WTC11 (cell line): ENCODE measurements around the gene NEUROG1. TPM values are rescaled to one million over a fixed set of nuclear protein-coding genes. Genes with fewer than 3 reads are reported as not detected.

Experiments
- ATAC-seq: fragments of 200-7000 bp; cut with Tn5 transposase; 2 replicates; pipeline ENCODE4 v1.10.0; 2021; ENCODE audit warnings: mild to moderate bottlenecking, moderate library complexity
- Bru-seq: library from RNA; stranded (reverse); fragments of 400-500 nt; gene quantifications from one replicate; lab custom pipeline; 2021; lab: Mats Ljungman, UMichigan
- CTCF ChIA-PET: fragments of 300-600 bp; sonication (Branson Sonifier 250); formaldehyde crosslinking; loops from one replicate; lab custom pipeline; 2021; ENCODE audit warnings: antibody characterized with exemption; lab: Charles Lee
- POLR2A ChIA-PET: fragments of 350-600 bp; sonication (Branson Sonifier 250); formaldehyde crosslinking; loops from one replicate; lab custom pipeline; 2021; ENCODE audit warnings: antibody characterized with exemption; lab: Charles Lee
- DNase-seq: peaks from one replicate; pipeline ENCODE4 v3.0.0; 2021; ENCODE audit warnings: low spot score
- H3K27ac Mint-ChIP-seq: 2 replicates; pipeline ENCODE4 v1.8.0; 2021; ENCODE audit warnings: mixed read lengths
- H3K27me3 Mint-ChIP-seq: 2 replicates; pipeline ENCODE4 v1.8.0; 2021; ENCODE audit warnings: low read depth, mild to moderate bottlenecking, moderate library complexity, mixed read lengths
- H3K36me3 Mint-ChIP-seq: 2 replicates; pipeline ENCODE4 v1.8.0; 2021; ENCODE audit warnings: mixed read lengths
- H3K4me1 Mint-ChIP-seq: 2 replicates; pipeline ENCODE4 v1.8.0; 2022; ENCODE audit warnings: mixed read lengths
- H3K4me3 Mint-ChIP-seq: 2 replicates; pipeline ENCODE4 v1.8.0; 2021; ENCODE audit warnings: mild to moderate bottlenecking, moderate library complexity, mixed read lengths
- H3K9me3 Mint-ChIP-seq: 2 replicates; pipeline ENCODE4 v1.8.0; 2021; ENCODE audit warnings: mixed read lengths
- ARID4B ChIP-seq: sonication (generic); formaldehyde crosslinking; IDR thresholded peaks from 2 replicates; pipeline ENCODE4 v1.8.0; 2023; ENCODE audit warnings: missing genetic modification reagents, mild to moderate bottlenecking, borderline replicate concordance
- ATF2 ChIP-seq: sonication (generic); formaldehyde crosslinking; IDR thresholded peaks from 2 replicates; pipeline ENCODE4 v1.8.1; 2022; ENCODE audit warnings: low read depth, missing genetic modification reagents, borderline replicate concordance
- CREB1 ChIP-seq: sonication (generic); formaldehyde crosslinking; IDR thresholded peaks from 2 replicates; pipeline ENCODE4 v1.8.0; 2023; ENCODE audit warnings: mild to moderate bottlenecking, missing genetic modification reagents
- CTCF ChIP-seq: fragments of 200-600 bp; IDR thresholded peaks from 2 replicates; pipeline ENCODE4 v1.8.0; 2022; ENCODE audit warnings: antibody characterized with exemption
- E2F1 ChIP-seq: sonication (generic); formaldehyde crosslinking; IDR thresholded peaks from 2 replicates; pipeline ENCODE4 v1.8.0; 2022; ENCODE audit warnings: mild to moderate bottlenecking, missing genetic modification reagents
- E2F5 ChIP-seq: sonication (generic); formaldehyde crosslinking; IDR thresholded peaks from 2 replicates; pipeline ENCODE4 v1.8.1; 2022; ENCODE audit warnings: mild to moderate bottlenecking, moderate library complexity, missing genetic modification reagents
- ELF4 ChIP-seq: sonication (generic); formaldehyde crosslinking; IDR thresholded peaks from 2 replicates; pipeline ENCODE4 v1.8.1; 2022; ENCODE audit warnings: low read depth, mild to moderate bottlenecking, moderate library complexity, missing genetic modification reagents
- ESRRA ChIP-seq: sonication (generic); formaldehyde crosslinking; IDR thresholded peaks from 2 replicates; pipeline ENCODE4 v1.8.1; 2022; ENCODE audit warnings: mild to moderate bottlenecking, missing genetic modification reagents, borderline replicate concordance
- FOXP1 ChIP-seq: sonication (generic); formaldehyde crosslinking; IDR thresholded peaks from 2 replicates; pipeline ENCODE4 v1.8.0; 2022; ENCODE audit warnings: missing genetic modification reagents, mild to moderate bottlenecking, moderate library complexity, borderline replicate concordance
- GTF2I ChIP-seq: fragments of 250-450 bp; sonication (Bioruptor Pico); conservative IDR thresholded peaks from 2 replicates; pipeline ENCODE4 v1.4.0; 2021; ENCODE audit warnings: mild to moderate bottlenecking
- HMGA2 ChIP-seq: fragments of 250-450 bp; sonication (Bioruptor Pico); IDR thresholded peaks from 2 replicates; pipeline ENCODE4 v1.4.0; 2021; ENCODE audit warnings: mild to moderate bottlenecking, moderate library complexity
- JAZF1 ChIP-seq: fragments of 250-450 bp; sonication (Bioruptor Pico); IDR thresholded peaks from 2 replicates; pipeline ENCODE4 v1.9.0; 2021; ENCODE audit warnings: moderate library complexity, mild to moderate bottlenecking, inconsistent platforms
- JUN ChIP-seq: sonication (generic); formaldehyde crosslinking; IDR thresholded peaks from 2 replicates; pipeline ENCODE4 v1.8.0; 2023; ENCODE audit warnings: mild to moderate bottlenecking, missing genetic modification reagents
- KAT7 ChIP-seq: sonication (generic); formaldehyde crosslinking; IDR thresholded peaks from 2 replicates; pipeline ENCODE4 v1.8.1; 2023; ENCODE audit warnings: missing genetic modification reagents, mild to moderate bottlenecking, borderline replicate concordance
- MAX ChIP-seq: sonication (generic); formaldehyde crosslinking; IDR thresholded peaks from 2 replicates; pipeline ENCODE4 v1.8.0; 2022; ENCODE audit warnings: mild to moderate bottlenecking, missing genetic modification reagents
- NFE2L1 ChIP-seq: sonication (generic); formaldehyde crosslinking; IDR thresholded peaks from 2 replicates; pipeline ENCODE4 v1.8.1; 2023; ENCODE audit warnings: missing genetic modification reagents
- RELA ChIP-seq: sonication (generic); formaldehyde crosslinking; IDR thresholded peaks from 2 replicates; pipeline ENCODE4 v1.8.1; 2022; ENCODE audit warnings: missing genetic modification reagents, mild to moderate bottlenecking, borderline replicate concordance
- SMAD3 ChIP-seq: sonication (generic); formaldehyde crosslinking; IDR thresholded peaks from 2 replicates; pipeline ENCODE4 v1.8.0; 2022; ENCODE audit warnings: missing genetic modification reagents, mild to moderate bottlenecking, borderline replicate concordance
- TCF7 ChIP-seq: sonication (generic); formaldehyde crosslinking; IDR thresholded peaks from 2 replicates; pipeline ENCODE4 v1.8.0; 2022; ENCODE audit warnings: mild to moderate bottlenecking, low read depth, missing genetic modification reagents, moderate library complexity
- USF1 ChIP-seq: sonication (generic); formaldehyde crosslinking; IDR thresholded peaks from 2 replicates; pipeline ENCODE4 v1.8.0; 2022; ENCODE audit warnings: mild to moderate bottlenecking, missing genetic modification reagents
- ZMAT4 ChIP-seq: fragments of 250-450 bp; sonication (Bioruptor Pico); IDR thresholded peaks from 2 replicates; pipeline ENCODE4 v1.9.0; 2021; ENCODE audit warnings: mild to moderate bottlenecking
- ZNF121 ChIP-seq: sonication (generic); formaldehyde crosslinking; IDR thresholded peaks from 2 replicates; pipeline ENCODE4 v1.8.0; 2023; ENCODE audit warnings: missing genetic modification reagents
- ZNF219 ChIP-seq: sonication (generic); formaldehyde crosslinking; IDR thresholded peaks from 2 replicates; pipeline ENCODE4 v1.8.0; 2023; ENCODE audit warnings: missing genetic modification reagents, mild to moderate bottlenecking, borderline replicate concordance
- ZNF232 ChIP-seq: sonication (generic); formaldehyde crosslinking; IDR thresholded peaks from 2 replicates; pipeline ENCODE4 v1.8.0; 2022; ENCODE audit warnings: mild to moderate bottlenecking, missing genetic modification reagents
- long read RNA-seq, 3 experiments: library from RNA in 1 of 3; library from capped mRNA in 1 of 3; library from polyadenylated mRNA in 1 of 3; unstranded in 2 of 3; stranded (forward) in 1 of 3; transcript quantifications; one replicate each; pipeline ENCODE4 v2.0.0, GENCODE V29; 2021
- total RNA-seq: library from RNA; stranded (reverse); gene quantifications from 3 replicates; pipeline ENCODE4 v1.2.3, GENCODE V29; 2021

Gene NEUROG1
- total RNA-seq: 0.13 to 0.18 TPM in 2 of 3 replicates, not detected in the other
- Bru-seq, nascent RNA: percentile 28 among the genes with signal in this experiment
- long read RNA-seq, experiment 1: 0 reads
- long read RNA-seq, experiment 2: 0 reads
- long read RNA-seq, experiment 3: 0 reads

- H3K27me3 Mint-ChIP-seq: peaks cover 100% of the 10 kb centered on the region
- H3K4me1 Mint-ChIP-seq: peaks cover 15% of the 10 kb centered on the region
- H3K27ac Mint-ChIP-seq: no peak within 1 kb of the TSS
- H3K36me3 Mint-ChIP-seq: no peaks in the 10 kb centered on the region
- peak; percentile 67 for ATAC-seq
- DNase-seq: peak; percentile 92
- ChIA-PET CTCF (interaction anchor here (1.0 to 5.8 kb wide), 10 partner anchors 16 to 79 kb away, joined by 3 to 48 read pairs (median 5); no protein-coding TSS in a partner anchor), POLR2A (interaction anchor here (0.8 kb wide), 1 partner anchor 48 kb away, joined by 3 read pairs; no protein-coding TSS in a partner anchor)
- 0 out of 2 replicates have a peak, but pooled peaks cover 4% of the 10 kb centered on the region for H3K9me3 Mint-ChIP-seq
- H3K4me3 Mint-ChIP-seq: peak within 1 kb of the TSS; percentile 64
- TF ChIP-seq ARID4B (CRISPR knock-in tag): peak; percentile 63; the same call in 1 of the 2 replicates
- TF ChIP-seq ZNF219 (CRISPR knock-in tag): peak; percentile 75; the same call in 1 of the 2 replicates
- no peak for TF ChIP-seq JUN (CRISPR knock-in tag)
- TF ChIP-seq JAZF1 (CRISPR knock-in tag): no peak
- peak; percentile 81; the same call in 1 of the 2 replicates for TF ChIP-seq NFE2L1 (CRISPR knock-in tag)
- TF ChIP-seq GTF2I (CRISPR knock-in tag): no peak
- no peak for TF ChIP-seq KAT7 (CRISPR knock-in tag)
- TF ChIP-seq RELA (CRISPR knock-in tag): peak; percentile 75; the same call in 1 of the 2 replicates
- TF ChIP-seq ZMAT4: no peak
- peak; percentile 64; the same call in 1 of the 2 replicates for TF ChIP-seq E2F1 (CRISPR knock-in tag)
- TF ChIP-seq FOXP1: peak; percentile 94
- peak; percentile 83 for TF ChIP-seq ZNF121 (CRISPR knock-in tag)
- no peak for TF ChIP-seq ZNF232 (CRISPR knock-in tag)
- TF ChIP-seq ELF4 (CRISPR knock-in tag): no peak
- TF ChIP-seq ESRRA: peak; percentile 61
- TF ChIP-seq TCF7 (CRISPR knock-in tag): peak; percentile 86; the same call in 1 of the 2 replicates
- peak; percentile 56 for TF ChIP-seq USF1 (CRISPR knock-in tag)
- TF ChIP-seq SMAD3 (CRISPR knock-in tag): peak; percentile 59; the same call in 1 of the 2 replicates
- TF ChIP-seq MAX: peak; percentile 87
- TF ChIP-seq E2F5 (CRISPR knock-in tag): peak; percentile 53; the same call in 1 of the 2 replicates
- TF ChIP-seq ATF2 (CRISPR knock-in tag): 0 out of 2 replicates have a peak, but pooled peaks have one; percentile 61
- peak; percentile 47; the same call in 1 of the 2 replicates for TF ChIP-seq CREB1 (CRISPR knock-in tag)
- no peak for TF ChIP-seq CTCF
- TF ChIP-seq HMGA2 (CRISPR knock-in tag): no peak
Measured at GRCh38 chr5:135535820-135536801, at the start of gene NEUROG1. Gene NEUROG1, minus strand, starts transcription at chr5:135535964. Its CDS starts 274 bp downstream, at chr5:135535690.
